IPS-18c (cell line): ENCODE data around the gene TBPL1.

ENCODE experiments used
- H3K4me3 ChIP-seq: 2 replicates; pipeline ENCODE4 v1.7.0; 2013; ENCODE audit warnings: low read depth, mild to moderate bottlenecking, low read length, moderate library complexity; ENCODE audit not compliant: insufficient read depth
- H3K9me3 ChIP-seq: one replicate; pipeline ENCODE4 v1.6.1; 2013; ENCODE audit warnings: mild to moderate bottlenecking, low read length, moderate library complexity; ENCODE audit not compliant: control insufficient read depth, insufficient read depth

Gene TBPL1

GRCh38 chr6:133990321-133990720, 37.3 kb downstream of the TBPL1 start:
- no peak overlapping the region for H3K4me3 ChIP-seq

GRCh38 chr6:133991096-133991593, 38.1 kb downstream of the TBPL1 start:
- no peaks in the 10 kb centered on the region for H3K9me3 ChIP-seq

More at GRCh38 chr6:133990321-133990720, 37.3 kb downstream of the TBPL1 start:
- H3K9me3 ChIP-seq, result no peaks in the 10 kb centered on the region

DNA sequence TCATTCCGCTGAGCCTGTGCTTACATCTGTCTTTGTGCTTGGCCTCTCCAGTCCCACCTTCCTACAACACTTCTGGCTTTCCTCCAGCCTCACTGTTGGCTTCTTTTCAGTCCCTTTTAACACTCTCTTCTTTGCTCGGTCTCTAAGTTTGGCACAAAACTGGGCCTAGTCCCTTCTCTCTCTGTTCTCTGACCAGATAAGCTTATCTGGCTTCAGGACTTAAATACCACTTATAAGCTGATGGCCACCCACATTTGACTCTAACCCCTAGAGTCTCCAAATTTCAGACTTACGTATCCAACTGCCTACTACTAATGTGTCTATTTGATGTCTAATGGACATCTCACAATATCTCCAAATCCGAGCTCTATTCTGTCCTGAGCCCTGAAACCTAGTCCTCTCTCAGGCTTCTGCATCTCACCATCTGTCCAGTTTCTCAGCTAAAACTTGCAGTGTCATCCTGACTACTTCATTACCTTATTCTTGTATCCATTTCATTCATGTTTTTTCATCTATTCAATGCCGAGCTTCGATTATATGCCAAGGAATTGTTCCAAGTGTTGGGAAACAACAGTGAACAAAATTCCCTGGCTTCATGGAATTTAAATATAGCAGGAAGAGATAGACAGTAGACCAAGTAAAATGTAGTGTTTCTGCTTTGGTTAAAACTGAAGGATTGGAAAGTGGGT, 40.1 kb downstream of the TBPL1 start:
- no peaks in the 10 kb centered on the region for H3K9me3 ChIP-seq
- H3K4me3 ChIP-seq, result no peak overlapping the region

More at GRCh38 chr6:133991096-133991593, 38.1 kb downstream of the TBPL1 start:
- H3K4me3 ChIP-seq, result no peak overlapping the region

GRCh38 chr6:133995296-133995695, 42.3 kb downstream of the TBPL1 start:
- H3K9me3 ChIP-seq, result no peaks in the 10 kb centered on the region

GRCh38 chr6:133995758-133996157, 42.7 kb downstream of the TBPL1 start:
- Histone ChIP-seq H3K9me3 (no peaks in the 10 kb centered on the region), H3K4me3 (no peak overlapping the region)

More at GRCh38 chr6:133995296-133995695, 42.3 kb downstream of the TBPL1 start:
- H3K4me3 ChIP-seq, result no peak overlapping the region

GRCh38 chr6:133997267-133997666, 44.2 kb downstream of the TBPL1 start:
- Histone ChIP-seq H3K4me3 (no peak overlapping the region), H3K9me3 (no peaks in the 10 kb centered on the region)

DNA sequence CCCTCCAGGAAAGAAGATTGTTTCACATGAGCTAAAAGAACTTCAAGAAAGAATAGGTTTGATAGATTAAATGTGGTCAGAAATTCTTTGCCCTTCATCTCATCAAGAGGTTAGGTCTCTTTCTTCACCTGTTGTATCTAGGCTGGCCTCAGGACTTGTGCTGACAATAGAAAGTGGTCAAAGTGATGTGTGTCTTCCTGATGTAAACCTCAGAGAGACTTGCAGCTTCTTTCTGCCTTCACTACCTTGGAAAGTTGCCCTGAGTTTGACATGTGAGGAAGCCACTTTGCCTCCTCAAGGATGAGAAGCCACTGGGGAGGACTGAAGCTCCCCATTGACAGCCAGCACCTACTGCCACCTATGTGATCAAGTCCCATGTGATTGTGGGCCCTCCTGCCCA, 46.3 kb downstream of the TBPL1 start:
- no peak overlapping the region for H3K4me3 ChIP-seq
- no peaks in the 10 kb centered on the region for H3K9me3 ChIP-seq

GRCh38 chr6:134000443-134000842, 47.4 kb downstream of the TBPL1 start:
- H3K9me3 ChIP-seq, result no peaks in the 10 kb centered on the region
- no peak overlapping the region for H3K4me3 ChIP-seq

DNA sequence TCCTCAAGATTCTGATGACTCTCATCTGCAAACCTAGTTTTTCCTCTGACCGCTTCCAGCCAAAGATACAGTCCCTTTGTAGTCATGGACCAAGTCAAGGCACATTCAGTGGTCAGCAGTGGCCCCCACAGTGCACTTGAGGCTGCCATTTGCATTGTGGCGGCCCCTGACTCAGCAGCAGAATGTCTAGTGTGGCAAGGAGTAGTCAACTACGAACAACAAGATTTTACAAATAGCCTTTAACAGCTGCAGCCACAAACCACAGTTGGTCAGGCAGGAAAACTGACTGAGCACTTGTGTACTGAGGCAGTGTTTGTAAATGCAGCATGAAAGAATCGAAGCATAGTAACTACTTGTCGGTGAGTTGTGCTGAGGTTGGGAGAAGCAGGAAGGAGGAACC, 49.8 kb downstream of the TBPL1 start:
- no peaks in the 10 kb centered on the region for H3K9me3 ChIP-seq
- no peak overlapping the region for H3K4me3 ChIP-seq

DNA sequence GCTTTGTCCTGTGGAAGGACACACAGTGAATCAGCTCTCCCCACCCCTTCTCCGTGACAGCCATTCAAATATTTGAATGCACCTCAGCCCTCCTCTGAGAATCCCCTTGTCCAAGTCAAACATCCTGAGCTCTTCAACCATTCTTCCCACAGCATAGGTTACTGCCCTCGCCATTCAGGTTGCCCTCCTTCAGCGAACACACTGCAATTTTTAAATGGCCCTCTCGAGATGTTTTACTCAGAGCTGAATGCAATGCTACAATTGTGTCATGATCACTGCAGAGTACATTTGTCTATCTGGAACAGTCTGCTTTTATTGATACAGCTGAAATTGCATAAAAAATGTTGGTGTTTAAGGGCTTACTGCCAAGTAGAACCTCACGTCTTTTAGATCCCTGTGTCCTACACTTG, 50.5 kb downstream of the TBPL1 start:
- H3K9me3 ChIP-seq, result no peaks in the 10 kb centered on the region
- H3K4me3 ChIP-seq, result no peak overlapping the region

DNA sequence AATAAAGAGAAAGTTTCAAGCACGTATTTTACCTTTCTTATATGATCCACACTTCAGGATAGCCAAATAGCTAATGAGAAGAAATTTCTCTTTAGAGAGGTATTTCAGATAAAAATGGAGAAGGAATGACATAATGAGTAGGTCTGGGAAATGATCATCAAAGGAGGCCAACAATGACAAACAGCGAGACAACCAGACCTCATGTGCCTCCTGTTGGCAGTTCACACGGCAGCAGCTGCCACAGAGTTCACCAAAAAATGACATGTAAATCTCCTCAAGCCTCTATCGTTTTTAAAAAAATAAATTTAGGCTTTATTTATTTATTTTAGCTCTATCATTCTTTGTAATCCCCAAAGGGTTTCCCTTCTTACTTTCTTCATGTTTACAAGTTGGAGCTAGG, 51.7 kb downstream of the TBPL1 start:
- no peak overlapping the region for H3K4me3 ChIP-seq
- H3K9me3 ChIP-seq, result no peaks in the 10 kb centered on the region

- H3K9me3 ChIP-seq, result no peaks in the 10 kb centered on the region
- no peak overlapping the region for H3K4me3 ChIP-seq
Measured at GRCh38 chr6:134005800-134006199, 52.8 kb downstream of the TBPL1 start.

- Histone ChIP-seq H3K9me3 (no peaks in the 10 kb centered on the region), H3K4me3 (no peak overlapping the region)
Measured at GRCh38 chr6:134007077-134007476, 54.1 kb downstream of the TBPL1 start.

DNA sequence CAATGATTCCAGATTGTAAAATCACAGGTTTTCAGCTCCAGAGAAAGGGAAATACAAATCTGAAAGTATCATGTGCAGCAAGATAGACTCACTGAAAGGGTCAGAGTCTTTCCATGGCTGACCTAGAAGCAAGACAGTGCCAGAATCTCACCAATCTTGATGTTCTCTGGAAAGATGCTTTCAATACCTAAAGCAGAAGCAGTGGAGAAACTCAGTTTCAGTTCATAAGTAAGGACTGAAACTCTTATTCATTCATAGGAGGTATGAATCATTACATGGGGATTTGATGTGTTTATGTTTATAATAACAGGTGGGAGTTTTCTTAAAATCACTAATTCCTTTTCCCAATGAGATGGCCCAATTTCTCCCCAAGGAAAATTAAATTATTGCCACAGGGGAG, 56.9 kb downstream of the TBPL1 start:
- Histone ChIP-seq H3K4me3 (no peak overlapping the region), H3K9me3 (no peaks in the 10 kb centered on the region)

DNA sequence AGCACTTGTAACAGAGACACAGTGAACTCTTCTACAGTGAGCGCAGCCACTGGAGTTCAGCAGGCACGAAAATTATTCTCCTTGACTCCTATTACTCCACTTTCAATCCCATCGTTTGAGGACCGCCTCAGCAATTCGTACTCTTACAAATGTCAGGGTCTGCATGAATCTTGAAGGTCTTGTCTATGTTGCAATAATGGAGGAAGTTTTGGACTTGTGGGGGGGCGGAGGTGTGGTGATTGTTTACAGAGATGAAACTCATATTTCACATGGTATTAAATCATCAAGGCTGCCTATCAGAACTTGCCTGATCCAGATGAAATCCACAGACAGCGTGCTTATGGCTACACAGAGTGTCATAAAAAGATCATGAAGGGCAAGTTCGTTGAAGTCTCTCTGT, 57.4 kb downstream of the TBPL1 start:
- Histone ChIP-seq H3K4me3 (no peak overlapping the region), H3K9me3 (no peaks in the 10 kb centered on the region)

GRCh38 chr6:134010974-134011373, 58.0 kb downstream of the TBPL1 start:
- no peaks in the 10 kb centered on the region for H3K9me3 ChIP-seq
- no peak overlapping the region for H3K4me3 ChIP-seq

GRCh38 chr6:134014588-134015137, 61.6 kb downstream of the TBPL1 start:
- Histone ChIP-seq H3K9me3 (no peaks in the 10 kb centered on the region), H3K4me3 (no peak overlapping the region)

GRCh38 chr6:134015719-134016557, 62.9 kb downstream of the TBPL1 start:
- no peak overlapping the region for H3K4me3 ChIP-seq
- H3K9me3 ChIP-seq, result no peaks in the 10 kb centered on the region
